ENCODE results near the gene KCNB1.

DNA sequence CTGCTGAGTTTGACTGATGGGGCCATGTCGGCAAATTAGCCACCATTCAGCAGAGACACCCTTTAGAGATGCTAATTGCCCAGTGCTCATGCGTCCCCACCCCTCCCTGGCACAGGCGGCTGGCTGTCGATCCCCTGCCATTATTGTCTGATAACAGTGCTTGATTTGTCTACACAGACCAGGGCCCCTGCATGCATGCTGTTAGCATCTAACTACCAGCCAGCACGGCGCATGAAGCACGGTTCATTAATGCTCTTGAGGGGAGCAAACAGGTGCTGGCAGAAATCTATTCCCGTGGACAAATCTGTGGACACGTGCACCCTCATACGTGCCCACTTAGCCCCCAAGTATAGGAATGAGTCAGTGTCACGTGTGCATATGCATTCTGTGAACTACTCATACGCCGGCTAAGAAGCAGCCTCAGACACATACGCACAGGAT, 32.2 kb downstream of the KCNB1 start:
- TF ChIP-seq, protein P1, sequence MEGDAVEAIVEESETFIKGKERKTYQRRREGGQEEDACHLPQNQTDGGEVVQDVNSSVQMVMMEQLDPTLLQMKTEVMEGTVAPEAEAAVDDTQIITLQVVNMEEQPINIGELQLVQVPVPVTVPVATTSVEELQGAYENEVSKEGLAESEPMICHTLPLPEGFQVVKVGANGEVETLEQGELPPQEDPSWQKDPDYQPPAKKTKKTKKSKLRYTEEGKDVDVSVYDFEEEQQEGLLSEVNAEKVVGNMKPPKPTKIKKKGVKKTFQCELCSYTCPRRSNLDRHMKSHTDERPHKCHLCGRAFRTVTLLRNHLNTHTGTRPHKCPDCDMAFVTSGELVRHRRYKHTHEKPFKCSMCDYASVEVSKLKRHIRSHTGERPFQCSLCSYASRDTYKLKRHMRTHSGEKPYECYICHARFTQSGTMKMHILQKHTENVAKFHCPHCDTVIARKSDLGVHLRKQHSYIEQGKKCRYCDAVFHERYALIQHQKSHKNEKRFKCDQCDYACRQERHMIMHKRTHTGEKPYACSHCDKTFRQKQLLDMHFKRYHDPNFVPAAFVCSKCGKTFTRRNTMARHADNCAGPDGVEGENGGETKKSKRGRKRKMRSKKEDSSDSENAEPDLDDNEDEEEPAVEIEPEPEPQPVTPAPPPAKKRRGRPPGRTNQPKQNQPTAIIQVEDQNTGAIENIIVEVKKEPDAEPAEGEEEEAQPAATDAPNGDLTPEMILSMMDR (IDR thresholded peaks at IDR 0.05), result no peak
- TF ChIP-seq POLR2A (IDR thresholded peaks at IDR 0.05), result no peak

Data from heart left ventricle (tissue), 13 donors.